Measurements from ENCODE around the gene RAC3.

Gene RAC3

GRCh38 chr17:82041144-82041814 is 9.8 kb downstream of the RAC3 start:
- H3K36me3 ChIP-seq (ENCODE audit: insufficient read depth) = no peaks in the 10 kb centered on the region
- H3K4me3 ChIP-seq (IDR thresholded peaks at IDR 0.05; ENCODE audit: insufficient read depth, low read depth, low read length) = no peak overlapping the region
- no peaks in the 10 kb centered on the region for H4K20me1 ChIP-seq (ENCODE audit: insufficient read depth)
- no peak overlapping the region for H3K27ac ChIP-seq
- H2AFZ ChIP-seq (ENCODE audit: low read depth) = no peak overlapping the region
- no peaks in the 10 kb centered on the region for H3K27me3 ChIP-seq (ENCODE audit: insufficient read depth, low read depth)
- H3K4me2 ChIP-seq = no peak overlapping the region
- no peak for TF ChIP-seq CTCF (conservative IDR thresholded peaks at IDR 0.05; ENCODE audit: low read depth, low read length)
- no peaks in the 10 kb centered on the region; the same call in 1 of the 2 replicates for H3K79me2 ChIP-seq (ENCODE audit: insufficient read depth, low read depth)
- H3K9ac ChIP-seq = no peak overlapping the region
- H3K4me1 ChIP-seq (ENCODE audit: low read depth, poor library complexity, severe bottlenecking) = peaks cover 11% of the 10 kb centered on the region

GRCh38 chr17:82042649-82043048 is 11.2 kb downstream of the RAC3 start:
- no peak for TF ChIP-seq CTCF (conservative IDR thresholded peaks at IDR 0.05; ENCODE audit: low read depth, low read length)
- Histone ChIP-seq H3K9ac (no peak overlapping the region), H2AFZ (ENCODE audit: low read depth) (no peak overlapping the region), H3K4me3 (IDR thresholded peaks at IDR 0.05; ENCODE audit: insufficient read depth, low read depth, low read length) (no peak overlapping the region), H3K27me3 (ENCODE audit: insufficient read depth, low read depth) (no peaks in the 10 kb centered on the region), H3K27ac (no peak overlapping the region), H4K20me1 (ENCODE audit: insufficient read depth) (no peaks in the 10 kb centered on the region), H3K4me1 (ENCODE audit: low read depth, poor library complexity, severe bottlenecking) (peaks cover 5% of the 10 kb centered on the region), H3K79me2 (ENCODE audit: insufficient read depth, low read depth) (no peaks in the 10 kb centered on the region), H3K36me3 (ENCODE audit: insufficient read depth) (no peaks in the 10 kb centered on the region), H3K4me2 (no peak overlapping the region)

GRCh38 chr17:82043507-82043906 is 12.0 kb downstream of the RAC3 start:
- Histone ChIP-seq H3K4me3 (IDR thresholded peaks at IDR 0.05; ENCODE audit: insufficient read depth, low read depth, low read length) (no peak overlapping the region), H3K79me2 (ENCODE audit: insufficient read depth, low read depth) (no peaks in the 10 kb centered on the region), H3K36me3 (ENCODE audit: insufficient read depth) (no peaks in the 10 kb centered on the region), H2AFZ (ENCODE audit: low read depth) (no peak overlapping the region), H3K9ac (no peak overlapping the region), H3K4me2 (no peak overlapping the region), H3K27me3 (ENCODE audit: insufficient read depth, low read depth) (no peaks in the 10 kb centered on the region), H3K4me1 (ENCODE audit: low read depth, poor library complexity, severe bottlenecking) (no peaks in the 10 kb centered on the region), H3K27ac (no peak overlapping the region), H4K20me1 (ENCODE audit: insufficient read depth) (no peaks in the 10 kb centered on the region)
- no peak for TF ChIP-seq CTCF (conservative IDR thresholded peaks at IDR 0.05; ENCODE audit: low read depth, low read length)

GRCh38 chr17:82045936-82046484 is 14.5 kb downstream of the RAC3 start:
- no peak overlapping the region for H3K27ac ChIP-seq
- H3K9ac ChIP-seq = no peak overlapping the region
- peaks cover 9% of the 10 kb centered on the region for H3K4me1 ChIP-seq (ENCODE audit: low read depth, poor library complexity, severe bottlenecking)
- no peak for TF ChIP-seq CTCF (conservative IDR thresholded peaks at IDR 0.05; ENCODE audit: low read depth, low read length)
- no peaks in the 10 kb centered on the region for H3K79me2 ChIP-seq (ENCODE audit: insufficient read depth, low read depth)
- no peak overlapping the region for H3K4me2 ChIP-seq
- H4K20me1 ChIP-seq (ENCODE audit: insufficient read depth) = no peaks in the 10 kb centered on the region
- no peaks in the 10 kb centered on the region for H3K36me3 ChIP-seq (ENCODE audit: insufficient read depth)
- no peak overlapping the region for H3K4me3 ChIP-seq (IDR thresholded peaks at IDR 0.05; ENCODE audit: insufficient read depth, low read depth, low read length)
- no peak overlapping the region for H2AFZ ChIP-seq (ENCODE audit: low read depth)
- no peaks in the 10 kb centered on the region for H3K27me3 ChIP-seq (ENCODE audit: insufficient read depth, low read depth)

All from KMS-11 (cell line).